CD4-positive, alpha-beta T cell treated with Interleukin-4 for 4 hours (primary cell): ENCODE measurements around the gene ROBO1.

Experiments used
- DNase-seq: peaks from one replicate; pipeline ENCODE4 v3.0.0-alpha.2; 2020

ROBO1 gene

GRCh38 chr3:79041621-79042020, 726.2 kb downstream of the ROBO1 start:
- no peak for DNase-seq

- DNase-seq = no peak
These were observed 727.1 kb downstream of the ROBO1 start for GRCh38 chr3:79040701-79041100.

GRCh38 chr3:79040091-79040490, 727.7 kb downstream of the ROBO1 start:
- DNase-seq = no peak

- DNase-seq = no peak
These were observed 728.6 kb downstream of the ROBO1 start for GRCh38 chr3:79039192-79039591.

GRCh38 chr3:79038636-79039035, 729.2 kb downstream of the ROBO1 start:
- DNase-seq = no peak

- no peak for DNase-seq
These were observed 729.7 kb downstream of the ROBO1 start for GRCh38 chr3:79038057-79038456.

GRCh38 chr3:79032686-79033318, 735.0 kb downstream of the ROBO1 start:
- no peak for DNase-seq

GRCh38 chr3:79030157-79030556, 737.6 kb downstream of the ROBO1 start:
- no peak for DNase-seq

- no peak for DNase-seq
These were observed 738.9 kb downstream of the ROBO1 start for GRCh38 chr3:79028916-79029315.

- no peak for DNase-seq
These were observed 740.2 kb downstream of the ROBO1 start for GRCh38 chr3:79027593-79027992.

- no peak for DNase-seq
These were observed 747.9 kb downstream of the ROBO1 start for GRCh38 chr3:79019924-79020173.

- no peak for DNase-seq
These were observed 748.5 kb downstream of the ROBO1 start for GRCh38 chr3:79019137-79019923.

- DNase-seq = no peak
These were observed 749.1 kb downstream of the ROBO1 start for GRCh38 chr3:79018671-79019136.

- no peak for DNase-seq
These were observed 749.5 kb downstream of the ROBO1 start for GRCh38 chr3:79018265-79018664.

- no peak for DNase-seq
These were observed 751.0 kb downstream of the ROBO1 start for GRCh38 chr3:79016587-79017376.

GRCh38 chr3:79015854-79016253, 751.9 kb downstream of the ROBO1 start:
- DNase-seq = no peak

GRCh38 chr3:79012946-79013362, 754.8 kb downstream of the ROBO1 start:
- no peak for DNase-seq

- DNase-seq = no peak
These were observed 755.3 kb downstream of the ROBO1 start for GRCh38 chr3:79012530-79012913.

- no peak for DNase-seq
These were observed 755.8 kb downstream of the ROBO1 start for GRCh38 chr3:79011821-79012529.

- no peak for DNase-seq
These were observed 757.9 kb downstream of the ROBO1 start for GRCh38 chr3:79009861-79010260.

GRCh38 chr3:79006077-79006476, 761.7 kb downstream of the ROBO1 start:
- no peak for DNase-seq

GRCh38 chr3:79005084-79005483, 762.7 kb downstream of the ROBO1 start:
- no peak for DNase-seq

GRCh38 chr3:79003994-79004393, 763.8 kb downstream of the ROBO1 start:
- DNase-seq = no peak
